WERI-Rb-1 (cell line): ENCODE results near the gene EGR2.
A peak's percentile ranks its signal among the peaks of the same experiment; 100 is the strongest.

ENCODE experiments used
- DNase-seq: peaks from one replicate; pipeline ENCODE4 v3.0.0-alpha.2; 2020
- H3K27ac ChIP-seq: fragments of 250-450 bp; sonication (Bioruptor Pico); 2 replicates; pipeline ENCODE4 v1.5.1; 2020; ENCODE audit warnings: mild to moderate bottlenecking, moderate library complexity
- H3K27me3 ChIP-seq: fragments of 250-450 bp; sonication (Bioruptor Pico); 2 replicates; pipeline ENCODE4 v1.5.1; 2021; ENCODE audit warnings: mild to moderate bottlenecking, low read depth, moderate library complexity; ENCODE audit not compliant: insufficient read depth, severe bottlenecking
- H3K36me3 ChIP-seq: fragments of 250-450 bp; sonication (Bioruptor Pico); 2 replicates; pipeline ENCODE4 v1.5.1; 2020; ENCODE audit warnings: mild to moderate bottlenecking, moderate library complexity
- H3K4me3 ChIP-seq: 2 replicates; pipeline ENCODE4 v1.5.1; 2011; ENCODE audit warnings: low read depth, mild to moderate bottlenecking, control low read depth, low read length
- H3K9me3 ChIP-seq: fragments of 250-450 bp; sonication (Bioruptor Pico); 2 replicates; pipeline ENCODE4 v1.5.1; 2021; ENCODE audit warnings: mild to moderate bottlenecking, moderate library complexity; ENCODE audit not compliant: severe bottlenecking
- CTCF ChIP-seq: IDR thresholded peaks from 2 replicates; pipeline ENCODE4 v1.5.1; 2011; ENCODE audit warnings: low read depth, mild to moderate bottlenecking, control low read depth, inconsistent platforms, low read length

EGR2 gene

DNA sequence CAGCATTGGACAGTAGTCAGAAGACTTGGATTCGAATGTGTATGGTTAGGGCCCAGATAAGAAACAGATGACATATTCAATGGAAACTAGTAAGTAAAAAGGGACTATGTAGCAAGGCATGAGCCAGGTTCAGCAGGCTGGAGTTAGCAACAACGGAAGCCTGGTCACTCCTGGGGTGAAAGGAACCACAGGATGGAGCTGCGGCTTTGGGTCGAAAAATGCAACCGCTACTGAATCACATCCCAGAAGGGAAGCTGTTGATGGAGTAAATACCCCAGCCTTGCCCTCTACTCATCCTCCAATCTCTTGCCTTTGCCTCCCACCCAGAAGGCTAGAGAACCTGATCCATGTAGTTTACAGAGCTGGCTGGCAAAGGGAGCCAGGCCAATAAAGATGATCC, 37.5 kb upstream of the EGR2 start:
- no peak for DNase-seq
- Histone ChIP-seq H3K27me3 (peaks cover 66% of the 10 kb centered on the region), H3K9me3 (no peaks in the 10 kb centered on the region), H3K4me3 (no peak overlapping the region), H3K36me3 (no peaks in the 10 kb centered on the region), H3K27ac (no peak overlapping the region)
- TF ChIP-seq CTCF = no peak

DNA sequence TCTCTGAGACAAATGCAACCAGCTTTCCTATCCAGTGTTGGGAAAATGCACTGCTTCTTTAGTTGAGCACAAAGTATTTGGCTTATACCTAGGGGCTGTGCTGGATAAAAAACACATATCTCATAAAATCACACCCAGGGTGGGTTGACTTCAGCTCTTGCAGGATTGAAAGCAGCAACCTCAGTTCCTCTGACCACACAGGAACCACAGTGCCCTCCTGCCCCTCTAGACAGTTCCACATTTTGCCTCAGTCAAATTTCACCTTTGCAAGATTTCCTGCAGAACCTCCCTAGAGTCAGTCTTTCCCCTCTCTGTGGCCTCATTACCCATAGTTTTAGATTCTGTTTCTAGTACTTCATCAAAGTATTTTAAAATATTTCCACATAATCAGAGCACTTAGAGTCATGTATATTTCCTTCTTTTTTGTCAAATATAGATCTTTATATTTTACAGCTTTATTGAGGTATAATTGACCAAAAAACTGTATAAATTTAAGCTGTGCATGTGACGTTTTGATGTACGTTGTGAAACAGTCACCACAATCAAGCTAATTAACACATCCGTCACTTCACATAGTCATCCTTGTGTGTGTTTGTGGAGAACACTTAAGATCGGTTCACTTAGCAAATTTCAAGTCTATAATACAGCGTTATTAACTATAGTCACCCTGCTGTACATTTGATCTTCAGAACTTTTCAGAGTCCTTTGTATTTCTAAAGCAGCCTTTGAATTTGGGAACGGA, 37.0 kb upstream of the EGR2 start:
- no peak for TF ChIP-seq CTCF
- Histone ChIP-seq H3K9me3 (no peaks in the 10 kb centered on the region), H3K36me3 (no peaks in the 10 kb centered on the region), H3K4me3 (no peak overlapping the region), H3K27ac (no peak overlapping the region), H3K27me3 (peaks cover 60% of the 10 kb centered on the region)
- no peak for DNase-seq

DNA sequence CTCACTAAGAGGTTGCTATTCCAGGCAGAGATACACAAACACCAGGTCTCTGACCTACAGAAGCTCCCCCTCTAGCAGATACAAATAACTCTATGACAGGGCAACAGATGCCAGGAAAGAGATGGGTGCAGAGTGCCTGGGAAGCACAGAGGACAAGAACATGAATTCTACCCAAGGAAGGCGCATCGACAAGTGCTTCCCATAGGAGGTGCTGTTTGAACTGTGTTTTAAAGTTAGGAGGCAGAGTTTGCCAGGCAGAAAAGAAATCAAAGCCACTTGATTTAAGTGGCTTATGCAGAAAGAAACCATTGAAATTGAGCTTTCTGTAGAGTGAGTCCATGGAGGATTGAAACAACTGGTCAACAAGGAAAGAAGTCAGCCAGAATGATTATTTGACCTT, 35.3 kb upstream of the EGR2 start:
- TF ChIP-seq CTCF = peak; percentile 31; the same call in 1 of the 2 replicates
- no peak overlapping the region for H3K27ac ChIP-seq
- no peak overlapping the region for H3K4me3 ChIP-seq
- H3K27me3 ChIP-seq = peaks cover 51% of the 10 kb centered on the region
- H3K36me3 ChIP-seq = no peaks in the 10 kb centered on the region
- no peak for DNase-seq
- peaks cover 4% of the 10 kb centered on the region for H3K9me3 ChIP-seq

DNA sequence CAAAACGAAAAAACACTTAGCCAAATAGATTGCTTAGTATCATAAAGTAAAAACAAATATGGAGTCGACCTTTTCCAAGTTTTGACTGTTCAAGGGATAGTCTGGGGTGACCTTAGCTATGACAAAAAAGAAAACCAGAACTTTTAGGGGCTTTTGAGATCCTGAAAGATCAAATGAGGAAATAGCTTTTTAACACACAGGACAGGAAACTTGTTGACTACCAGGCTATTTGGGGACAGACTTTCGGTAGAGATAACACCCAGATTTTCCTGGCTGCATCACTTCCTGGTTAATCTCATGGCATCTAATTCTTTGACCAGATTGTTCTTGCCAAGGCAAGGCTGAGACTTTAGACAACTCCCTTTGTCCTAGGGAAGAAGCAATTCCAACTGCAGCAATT, 34.5 kb upstream of the EGR2 start:
- no peak for TF ChIP-seq CTCF
- Histone ChIP-seq H3K27me3 (peaks cover 48% of the 10 kb centered on the region), H3K36me3 (no peaks in the 10 kb centered on the region), H3K4me3 (no peak overlapping the region), H3K9me3 (peaks cover 4% of the 10 kb centered on the region), H3K27ac (no peak overlapping the region)
- no peak for DNase-seq

GRCh38 chr10:62847433-62847832, 31.3 kb upstream of the EGR2 start:
- Histone ChIP-seq H3K27me3 (peaks cover 35% of the 10 kb centered on the region), H3K9me3 (peaks cover 4% of the 10 kb centered on the region), H3K27ac (no peak overlapping the region), H3K36me3 (no peaks in the 10 kb centered on the region), H3K4me3 (no peak overlapping the region)
- no peak for DNase-seq
- no peak for TF ChIP-seq CTCF
